Nephron (organoid): ENCODE measurements around the gene GALNT6.

Experiments
- H3K27ac Mint-ChIP-seq, 3 experiments: 2 replicates each; pipeline ENCODE4 v1.8.0; 2020; ENCODE audit warnings: mixed read lengths in 3 of 3, mild to moderate bottlenecking in 2 of 3, moderate library complexity in 1 of 3
- H3K27me3 Mint-ChIP-seq: 2 replicates; pipeline ENCODE4 v1.8.0; 2021; ENCODE audit warnings: low read depth, mild to moderate bottlenecking, moderate library complexity, mixed read lengths
- H3K36me3 Mint-ChIP-seq: 2 replicates; pipeline ENCODE4 v1.8.0; 2020; ENCODE audit warnings: low read depth, mixed read lengths
- H3K4me1 Mint-ChIP-seq: 2 replicates; pipeline ENCODE4 v1.8.0; 2020; ENCODE audit warnings: mixed read lengths
- H3K4me3 Mint-ChIP-seq, 3 experiments: 2 replicates each; pipeline ENCODE4 v1.8.0; 2020; ENCODE audit warnings: mild to moderate bottlenecking in 3 of 3, mixed read lengths in 3 of 3, moderate library complexity in 2 of 3
- H3K9me3 Mint-ChIP-seq: 2 replicates; pipeline ENCODE4 v1.8.0; 2020; ENCODE audit warnings: mixed read lengths
- CTCF ChIP-seq, 3 experiments: fragments of 200-600 bp; sonication (generic); IDR thresholded peaks; one replicate each; pipeline ENCODE4 v1.5.0; 2021; ENCODE audit warnings: antibody characterized with exemption in 3 of 3; ENCODE audit not compliant: unreplicated experiment in 3 of 3

The GALNT6 gene

GRCh38 chr12:51421266-51421884 is 30.2 kb upstream of the GALNT6 start:
- Mint-ChIP-seq H3K4me3 (no peak overlapping the region), H3K9me3 (no peaks in the 10 kb centered on the region), H3K27me3 (peaks cover 16% of the 10 kb centered on the region), H3K4me1 (peaks cover 23% of the 10 kb centered on the region), H3K36me3 (no peaks in the 10 kb centered on the region), H3K27ac (no peak overlapping the region)
- TF ChIP-seq CTCF (IDR thresholded peaks at IDR 0.05; ENCODE audit: unreplicated experiment in 3 of 3), result peak; percentile 63 to 72 (median 69)

GRCh38 chr12:51419425-51420193 is 28.4 kb upstream of the GALNT6 start:
- peaks cover 23% of the 10 kb centered on the region for H3K4me1 Mint-ChIP-seq
- peak overlapping the region in 1 of 3 experiments; percentile 15 for H3K27ac Mint-ChIP-seq
- H3K4me3 Mint-ChIP-seq, result no peak overlapping the region
- H3K36me3 Mint-ChIP-seq, result no peaks in the 10 kb centered on the region
- peak in 2 of 3 experiments; percentile 18 to 19 for TF ChIP-seq CTCF (IDR thresholded peaks at IDR 0.05; ENCODE audit: unreplicated experiment in 3 of 3)
- no peaks in the 10 kb centered on the region for H3K9me3 Mint-ChIP-seq
- peaks cover 16% of the 10 kb centered on the region for H3K27me3 Mint-ChIP-seq

GRCh38 chr12:51417826-51418225 is 26.6 kb upstream of the GALNT6 start:
- H3K27ac Mint-ChIP-seq, result peak overlapping the region in 1 of 3 experiments; percentile 33
- H3K27me3 Mint-ChIP-seq, result peaks cover 12% of the 10 kb centered on the region
- no peak for TF ChIP-seq CTCF (IDR thresholded peaks at IDR 0.05; ENCODE audit: unreplicated experiment in 3 of 3)
- peaks cover 11% of the 10 kb centered on the region for H3K4me1 Mint-ChIP-seq
- H3K4me3 Mint-ChIP-seq, result no peak overlapping the region
- no peaks in the 10 kb centered on the region for H3K36me3 Mint-ChIP-seq
- H3K9me3 Mint-ChIP-seq, result no peaks in the 10 kb centered on the region

- no peaks in the 10 kb centered on the region for H3K36me3 Mint-ChIP-seq
- peaks cover 5% of the 10 kb centered on the region for H3K27me3 Mint-ChIP-seq
- no peak overlapping the region for H3K4me3 Mint-ChIP-seq
- H3K9me3 Mint-ChIP-seq, result no peaks in the 10 kb centered on the region
- peaks cover 11% of the 10 kb centered on the region for H3K4me1 Mint-ChIP-seq
- TF ChIP-seq CTCF (IDR thresholded peaks at IDR 0.05; ENCODE audit: unreplicated experiment in 3 of 3), result no peak
- H3K27ac Mint-ChIP-seq, result no peak overlapping the region
Measured at GRCh38 chr12:51415931-51416330, 24.7 kb upstream of the GALNT6 start.

GRCh38 chr12:51413791-51414190 is 22.6 kb upstream of the GALNT6 start:
- H3K4me1 Mint-ChIP-seq, result no peaks in the 10 kb centered on the region
- H3K27me3 Mint-ChIP-seq, result no peaks in the 10 kb centered on the region
- no peak for TF ChIP-seq CTCF (IDR thresholded peaks at IDR 0.05; ENCODE audit: unreplicated experiment in 3 of 3)
- H3K27ac Mint-ChIP-seq, result no peak overlapping the region
- H3K36me3 Mint-ChIP-seq, result no peaks in the 10 kb centered on the region
- no peaks in the 10 kb centered on the region for H3K9me3 Mint-ChIP-seq
- H3K4me3 Mint-ChIP-seq, result no peak overlapping the region
